Measurements from ENCODE around the gene PARP8.

The PARP8 gene

GRCh38 chr5:50730336-50730735 lies 63.9 kb downstream of the PARP8 start:
- no peak for DNase-seq (ENCODE audit: low spot score)
- H3K27me3 ChIP-seq (ENCODE audit: insufficient read depth, poor library complexity, severe bottlenecking), result no peaks in the 10 kb centered on the region
- no peak overlapping the region for H3K4me3 ChIP-seq (ENCODE audit: severe bottlenecking)

GRCh38 chr5:50730841-50731240 lies 64.4 kb downstream of the PARP8 start:
- no peak for ATAC-seq (ENCODE audit: low read depth)
- no peak for TF ChIP-seq CTCF (IDR thresholded peaks at IDR 0.05; ENCODE audit: poor library complexity, severe bottlenecking)
- DNase-seq (ENCODE audit: low spot score), result no peak
- Histone ChIP-seq H3K27me3 (ENCODE audit: insufficient read depth, poor library complexity, severe bottlenecking) (no peaks in the 10 kb centered on the region), H3K9me3 (ENCODE audit: severe bottlenecking) (no peaks in the 10 kb centered on the region), H3K4me1 (ENCODE audit: insufficient read depth, poor library complexity, severe bottlenecking) (peaks cover 8% of the 10 kb centered on the region), H3K4me3 (ENCODE audit: severe bottlenecking) (no peak overlapping the region), H3K36me3 (ENCODE audit: low read depth) (no peaks in the 10 kb centered on the region), H3K27ac (ENCODE audit: poor library complexity, severe bottlenecking) (no peak overlapping the region)

More at GRCh38 chr5:50730336-50730735, 63.9 kb downstream of the PARP8 start:
- no peak for TF ChIP-seq CTCF (IDR thresholded peaks at IDR 0.05; ENCODE audit: poor library complexity, severe bottlenecking)
- H3K4me1 ChIP-seq (ENCODE audit: insufficient read depth, poor library complexity, severe bottlenecking), result peaks cover 8% of the 10 kb centered on the region
- no peaks in the 10 kb centered on the region for H3K36me3 ChIP-seq (ENCODE audit: low read depth)
- no peak for ATAC-seq (ENCODE audit: low read depth)
- H3K9me3 ChIP-seq (ENCODE audit: severe bottlenecking), result no peaks in the 10 kb centered on the region
- no peak overlapping the region for H3K27ac ChIP-seq (ENCODE audit: poor library complexity, severe bottlenecking)

GRCh38 chr5:50733741-50734140 lies 67.3 kb downstream of the PARP8 start:
- DNase-seq (ENCODE audit: low spot score) (no peak), ATAC-seq (ENCODE audit: low read depth) (no peak)
- no peak overlapping the region for H3K4me3 ChIP-seq (ENCODE audit: severe bottlenecking)
- H3K4me1 ChIP-seq (ENCODE audit: insufficient read depth, poor library complexity, severe bottlenecking), result no peaks in the 10 kb centered on the region
- no peaks in the 10 kb centered on the region for H3K27me3 ChIP-seq (ENCODE audit: insufficient read depth, poor library complexity, severe bottlenecking)
- no peaks in the 10 kb centered on the region for H3K9me3 ChIP-seq (ENCODE audit: severe bottlenecking)
- H3K27ac ChIP-seq (ENCODE audit: poor library complexity, severe bottlenecking), result no peak overlapping the region
- no peak for TF ChIP-seq CTCF (IDR thresholded peaks at IDR 0.05; ENCODE audit: poor library complexity, severe bottlenecking)
- no peaks in the 10 kb centered on the region; the same call in 1 of the 2 replicates for H3K36me3 ChIP-seq (ENCODE audit: low read depth)

- no peak for ATAC-seq (ENCODE audit: low read depth)
- no peak overlapping the region for H3K4me3 ChIP-seq (ENCODE audit: severe bottlenecking)
- no peak for DNase-seq (ENCODE audit: low spot score)
These were observed 72.4 kb downstream of the PARP8 start for GRCh38 chr5:50738864-50739263.

More at GRCh38 chr5:50738864-50739263, 72.4 kb downstream of the PARP8 start:
- H3K36me3 ChIP-seq (ENCODE audit: low read depth), result no peaks in the 10 kb centered on the region; the same call in 1 of the 2 replicates
- H3K4me1 ChIP-seq (ENCODE audit: insufficient read depth, poor library complexity, severe bottlenecking), result peaks cover 2% of the 10 kb centered on the region
- H3K27me3 ChIP-seq (ENCODE audit: insufficient read depth, poor library complexity, severe bottlenecking), result no peaks in the 10 kb centered on the region
- no peak overlapping the region for H3K27ac ChIP-seq (ENCODE audit: poor library complexity, severe bottlenecking)
- TF ChIP-seq CTCF (IDR thresholded peaks at IDR 0.05; ENCODE audit: poor library complexity, severe bottlenecking), result no peak
- H3K9me3 ChIP-seq (ENCODE audit: severe bottlenecking), result no peaks in the 10 kb centered on the region
